ENCODE results near the gene PITX1.

The PITX1 gene

GRCh38 chr5:134979416-134979815 lies 54.6 kb downstream of the PITX1 start:
- Histone ChIP-seq H4K91ac (ENCODE audit: low read length) (no peak overlapping the region), H2BK5ac (ENCODE audit: low read depth, low read length, poor library complexity, severe bottlenecking) (no peak overlapping the region), H2AFZ (ENCODE audit: low read depth, low read length) (no peak overlapping the region), H3K4me3 (ENCODE audit: insufficient read depth in 1 of 2, low read depth in 1 of 2, low read length in 2 of 2) (no peak overlapping the region), H2BK15ac (ENCODE audit: low read depth, poor library complexity, severe bottlenecking) (no peak overlapping the region), H3K14ac (ENCODE audit: low read length in 2 of 2) (no peak overlapping the region), H3K4ac (ENCODE audit: low read depth in 1 of 2, low read length in 2 of 2) (no peak overlapping the region), H3K9me3 (ENCODE audit: control insufficient read depth, low read length) (peaks cover 51% of the 10 kb centered on the region), H2BK120ac (ENCODE audit: low read depth, low read length) (no peak overlapping the region), H3K27me3 (ENCODE audit: control insufficient read depth in 1 of 2, insufficient read depth in 1 of 2, low read length in 2 of 2) (no peaks in the 10 kb centered on the region), H3K79me1 (replicated peaks; ENCODE audit: low read length, poor library complexity, severe bottlenecking) (no peaks in the 10 kb centered on the region), H2AK5ac (ENCODE audit: low read length, severe bottlenecking) (no peak overlapping the region), H3K23ac (ENCODE audit: low read length in 2 of 2) (no peak overlapping the region), H3K36me3 (ENCODE audit: control insufficient read depth in 1 of 2, insufficient read depth in 2 of 2, low read depth in 1 of 2, low read length in 2 of 2) (no peaks in the 10 kb centered on the region), H4K8ac (ENCODE audit: low read length) (no peak overlapping the region), H3K27ac (ENCODE audit: low read length, poor library complexity, severe bottlenecking) (no peak overlapping the region), H3K4me2 (ENCODE audit: low read length, poor library complexity, severe bottlenecking) (no peak overlapping the region), H3K18ac (ENCODE audit: low read depth in 1 of 2, low read length in 2 of 2) (no peak overlapping the region), H3K4me1 (ENCODE audit: control insufficient read depth, insufficient read depth, low read depth, low read length) (no peaks in the 10 kb centered on the region), H2BK12ac (ENCODE audit: low read length in 2 of 2) (no peak overlapping the region), H3K9ac (ENCODE audit: low read length) (no peak overlapping the region)
- DNase-seq: no peak
- WGBS: 76% methylated on average over 3 of the region's 3 CpGs
